NCI-H774 (cell line): ENCODE results near the gene WFDC10A.
"Not testable (repeated sequence)": the region's sequence is repeated elsewhere in the genome, so short reads cannot be mapped to it uniquely, and the experiment has no call there.

Source experiments
- DNase-seq: peaks from one replicate; lab custom pipeline; 2025; lab: John Stamatoyannopoulos, UW

The WFDC10A gene

DNA sequence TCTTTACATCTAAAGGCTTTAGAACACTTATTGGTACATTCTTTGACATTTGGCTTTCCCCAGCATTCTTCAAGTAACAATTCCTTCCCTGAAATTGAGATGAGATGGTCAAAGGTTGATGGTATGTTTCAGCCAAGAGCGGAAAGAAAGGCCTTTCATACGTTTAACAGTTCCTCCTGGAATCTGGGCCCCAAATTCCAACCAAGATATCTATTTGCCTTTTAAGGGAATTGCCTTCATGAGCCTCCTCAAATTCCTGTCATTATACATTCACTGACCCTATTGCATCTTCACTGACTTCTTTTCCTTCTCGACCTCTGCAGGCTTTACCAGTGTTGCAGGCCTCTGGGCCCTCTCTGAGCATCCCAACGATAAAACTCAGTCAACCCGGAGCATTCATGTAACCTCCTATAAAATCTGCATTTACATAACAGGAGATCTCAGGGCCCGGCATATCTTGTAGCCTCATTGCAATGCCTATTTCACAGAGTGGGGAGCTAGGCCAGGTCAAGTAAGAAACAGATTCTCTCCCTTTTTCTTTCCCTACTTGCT is 19.8 kb downstream of the WFDC10A start:
- DNase-seq, result no peak

DNA sequence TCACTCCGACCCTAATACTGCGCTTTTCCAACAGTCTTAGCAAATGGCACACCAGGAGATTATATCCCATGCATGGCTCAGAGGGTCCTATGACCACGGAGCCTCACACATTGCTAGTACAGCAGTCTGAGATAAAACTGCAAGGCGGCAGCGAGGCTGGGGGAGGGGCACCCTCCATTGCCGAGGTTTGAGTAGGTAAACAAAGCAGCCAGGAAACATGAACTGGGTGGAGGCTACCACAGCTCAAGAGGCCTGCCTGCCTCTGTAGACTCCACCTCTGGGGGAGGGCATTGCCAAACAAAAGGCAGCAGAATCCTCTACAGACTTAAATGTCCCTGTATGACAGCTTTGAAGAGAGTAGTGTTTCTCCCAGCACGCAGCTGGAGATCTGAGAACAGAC is 22.2 kb downstream of the WFDC10A start:
- DNase-seq, result not testable (repeated sequence)

DNA sequence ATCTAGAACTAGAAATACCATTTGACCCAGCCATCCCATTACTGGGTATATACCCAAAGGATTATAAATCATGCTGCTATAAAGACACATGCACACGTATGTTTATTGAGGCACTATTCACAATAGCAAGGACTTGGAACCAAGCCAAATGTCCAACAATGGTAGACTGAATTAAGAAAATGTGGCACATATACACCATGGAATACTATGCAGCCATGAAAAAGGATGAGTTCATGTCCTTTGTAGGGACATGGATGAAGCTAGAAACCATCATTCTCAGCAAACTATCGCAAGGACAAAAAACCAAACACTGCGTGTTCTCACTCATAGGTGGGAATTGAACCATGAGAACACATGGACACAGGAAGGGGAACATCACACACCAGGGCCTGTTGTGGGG is 27.5 kb downstream of the WFDC10A start:
- not testable (repeated sequence) for DNase-seq

DNA sequence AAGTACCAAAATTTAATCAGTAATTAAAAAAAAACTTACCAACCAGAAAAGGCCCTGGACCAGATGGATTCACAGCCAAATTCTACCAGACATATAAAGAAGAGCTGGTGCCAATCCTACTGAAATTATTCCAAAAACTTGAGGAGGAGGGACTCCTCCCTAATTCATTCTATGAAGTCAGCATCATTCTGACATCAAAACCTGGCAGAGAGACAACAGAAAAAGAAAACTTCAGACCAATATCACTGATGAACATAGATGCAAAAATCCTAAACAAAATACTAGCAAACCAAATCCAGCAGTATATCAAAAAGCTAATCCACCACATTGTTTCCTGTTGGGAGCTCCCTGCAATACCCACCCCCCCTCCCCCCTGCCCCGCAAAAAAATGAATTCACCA is 40.6 kb downstream of the WFDC10A start, which contains the start of gene WFDC11:
Gene WFDC11, minus strand, starts transcription at position 101 of the 400 bp plus-strand sequence. CDS start 19,639 bp downstream, outside the sequence.
- no peak for DNase-seq

DNA sequence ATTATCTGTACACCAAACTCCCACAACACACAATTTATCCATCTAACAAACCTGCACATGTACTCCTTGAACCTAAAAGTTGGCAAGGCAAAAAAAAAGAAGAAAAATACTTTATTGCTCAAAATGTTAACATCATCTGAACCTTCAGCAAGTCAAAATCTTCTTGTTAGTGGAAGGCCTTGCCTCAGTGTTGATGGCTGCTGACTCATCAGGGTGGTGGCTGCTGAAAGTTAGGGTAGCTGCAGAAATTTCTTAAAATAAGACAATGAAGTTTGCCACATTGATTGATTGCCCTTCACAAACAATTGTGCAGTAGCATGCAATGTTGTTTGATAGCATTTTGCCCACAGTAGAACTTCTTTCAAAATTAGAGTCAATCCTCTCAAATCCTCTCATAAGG is 43.2 kb downstream of the WFDC10A start:
- DNase-seq, result no peak

DNA sequence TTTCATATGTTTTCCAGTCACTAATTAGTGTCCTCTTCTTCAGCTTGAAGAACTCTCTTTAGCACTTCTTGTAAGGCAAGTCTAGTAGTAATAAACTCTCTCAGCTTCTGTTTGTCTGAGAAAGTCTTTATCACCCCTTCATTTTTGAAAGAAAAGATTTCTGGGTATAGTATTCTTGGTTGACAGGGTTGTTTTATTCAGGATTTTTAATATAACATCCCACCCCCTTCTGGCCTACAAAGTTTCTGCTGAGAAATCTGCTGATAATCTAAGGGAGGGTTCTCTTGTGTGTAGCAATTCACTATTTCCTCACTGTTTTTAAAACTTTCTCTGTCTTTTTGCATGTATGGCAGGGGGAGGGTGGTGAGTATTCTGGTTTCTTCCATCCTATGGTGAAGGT is 50.1 kb downstream of the WFDC10A start:
- no peak for DNase-seq
